Activated CD8-positive, alpha-beta memory T cell treated with anti-CD3 and anti-CD28 coated beads for 36 hours (primary cell): ENCODE measurements around the gene GLB1L2. TPM values are rescaled to one million over a fixed set of nuclear protein-coding genes. Genes with fewer than 3 reads are reported as not detected.

Experiments
- CTCF ChIA-PET: fragments of 350-600 bp; sonication (Branson Sonifier 250); formaldehyde crosslinking; loops from one replicate; lab custom pipeline; 2021; ENCODE audit warnings: antibody characterized with exemption; lab: Charles Lee
- POLR2A ChIA-PET: fragments of 350-600 bp; sonication (Branson Sonifier 250); formaldehyde crosslinking; loops from one replicate; lab custom pipeline; 2021; ENCODE audit warnings: antibody characterized with exemption; lab: Charles Lee
- total RNA-seq, 2 experiments: library from RNA; stranded (reverse); gene quantifications; one replicate each; pipeline ENCODE4 v1.2.3, GENCODE V29; 2021

The GLB1L2 gene
- total RNA-seq, 2 experiments from 2014 or later: 8.6 to 9.0 TPM

- ChIA-PET CTCF (no interaction called here), POLR2A (no interaction called here)
Measured at GRCh38 chr11:134377876-134378275, 46.1 kb downstream of the GLB1L2 start.

- ChIA-PET CTCF (no interaction called here), POLR2A (no interaction called here)
Measured at GRCh38 chr11:134379241-134379640, 47.5 kb downstream of the GLB1L2 start.

- POLR2A ChIA-PET: no interaction called here
- CTCF ChIA-PET: no interaction called here
Measured at GRCh38 chr11:134380229-134380628, 48.4 kb downstream of the GLB1L2 start.

- ChIA-PET CTCF (no interaction called here), POLR2A (no interaction called here)
Measured at GRCh38 chr11:134380785-134381184, 49.0 kb downstream of the GLB1L2 start.

- CTCF ChIA-PET: no interaction called here
- POLR2A ChIA-PET: no interaction called here
Measured at GRCh38 chr11:134382257-134382656, 50.5 kb downstream of the GLB1L2 start.

GRCh38 chr11:134382830-134383229 lies 51.0 kb downstream of the GLB1L2 start:
- CTCF ChIA-PET: no interaction called here
- POLR2A ChIA-PET: no interaction called here

- ChIA-PET CTCF (interaction anchor here (1.1 kb wide), 1 partner anchor 41 kb away, joined by 3 read pairs; no protein-coding TSS in a partner anchor), POLR2A (no interaction called here)
Measured at GRCh38 chr11:134383576-134384221, 51.9 kb downstream of the GLB1L2 start.

GRCh38 chr11:134384406-134384805 lies 52.6 kb downstream of the GLB1L2 start:
- ChIA-PET POLR2A (no interaction called here), CTCF (interaction anchor here (1.1 kb wide), 1 partner anchor 40 kb away, joined by 3 read pairs; no protein-coding TSS in a partner anchor)

- POLR2A ChIA-PET: no interaction called here
- CTCF ChIA-PET: interaction anchor here (1.1 kb wide), 1 partner anchor 39 kb away, joined by 3 read pairs; no protein-coding TSS in a partner anchor
Measured at GRCh38 chr11:134385171-134385570, 53.4 kb downstream of the GLB1L2 start.

- CTCF ChIA-PET: no interaction called here
- POLR2A ChIA-PET: no interaction called here
Measured at GRCh38 chr11:134385774-134386565, 54.2 kb downstream of the GLB1L2 start.

- CTCF ChIA-PET: no interaction called here
- POLR2A ChIA-PET: interaction anchor here (0.6 kb wide), 1 partner anchor 161 kb away, joined by 7 read pairs; no protein-coding TSS in a partner anchor
Measured at GRCh38 chr11:134386945-134387344, 55.2 kb downstream of the GLB1L2 start.

GRCh38 chr11:134387501-134387900 lies 55.7 kb downstream of the GLB1L2 start:
- ChIA-PET CTCF (no interaction called here), POLR2A (interaction anchor here (0.6 kb wide), 1 partner anchor 161 kb away, joined by 7 read pairs; no protein-coding TSS in a partner anchor)

GRCh38 chr11:134388590-134388989 lies 56.8 kb downstream of the GLB1L2 start:
- CTCF ChIA-PET: no interaction called here
- POLR2A ChIA-PET: no interaction called here

GRCh38 chr11:134389464-134390180 lies 57.8 kb downstream of the GLB1L2 start:
- POLR2A ChIA-PET: interaction anchor here (0.6 kb wide), 1 partner anchor 113 kb away, joined by 3 read pairs; the partner anchor contains the start of gene GLB1L3
- CTCF ChIA-PET: no interaction called here

- ChIA-PET POLR2A (no interaction called here), CTCF (no interaction called here)
Measured at GRCh38 chr11:134390706-134391569, 59.1 kb downstream of the GLB1L2 start.

- ChIA-PET POLR2A (no interaction called here), CTCF (no interaction called here)
Measured at GRCh38 chr11:134391656-134392055, 59.9 kb downstream of the GLB1L2 start.

GRCh38 chr11:134392953-134393615 lies 61.3 kb downstream of the GLB1L2 start:
- CTCF ChIA-PET: no interaction called here
- POLR2A ChIA-PET: no interaction called here

- ChIA-PET POLR2A (no interaction called here), CTCF (no interaction called here)
Measured at GRCh38 chr11:134393638-134394037, 61.9 kb downstream of the GLB1L2 start.
